Body of pancreas (tissue), 4 donors: ENCODE results near the gene TANC1. TPM values are rescaled to one million over a fixed set of nuclear protein-coding genes. Genes with fewer than 3 reads are reported as not detected.
A peak's percentile ranks its signal among the peaks of the same experiment; 100 is the strongest.

Experiments used
- ATAC-seq: fragments of 150-250 bp; one replicate; pipeline ENCODE4 v1.9.1; 2016
- DNase-seq, 4 donors: peaks; one replicate each; pipeline ENCODE4 v3.0.0-alpha.2; 2019
- H3K27ac ChIP-seq, 4 donors: fragments of 200-600 bp; sonication (generic); 1 replicate in 3 of 4; 2 replicates in 1 of 4; pipeline versions ENCODE4 v1.5.1 to v1.6.1; 2016 to 2019; ENCODE audit warnings: mild to moderate bottlenecking in 1 of 4, mixed read lengths in 1 of 4, moderate library complexity in 1 of 4
- H3K27me3 ChIP-seq, 2 donors: fragments of 200-600 bp; sonication (generic); one replicate each; pipeline ENCODE4 v1.6.0; 2016; ENCODE audit warnings: mild to moderate bottlenecking in 1 of 2
- H3K36me3 ChIP-seq, 2 donors: fragments of 200-600 bp; sonication (generic); replicated peaks in 1 of 2; 2 replicates each; pipeline ENCODE4 v1.5.1; 2016; ENCODE audit warnings: low read depth in 2 of 2; ENCODE audit not compliant: insufficient read depth in 1 of 2
- H3K4me1 ChIP-seq: fragments of 200-600 bp; sonication (generic); one replicate; pipeline ENCODE4 v1.6.0; 2016
- H3K4me3 ChIP-seq, 2 donors: fragments of 200-600 bp; sonication (generic); 1 replicate in 1 of 2; 2 replicates in 1 of 2; pipeline ENCODE4 v1.5.1; 2016 to 2019
- H3K9me3 ChIP-seq, 3 donors: fragments of 200-600 bp; sonication (generic); 1 replicate in 2 of 3; 2 replicates in 1 of 3; pipeline ENCODE4 v1.5.1; 2016
- CTCF ChIP-seq, 7 experiments: fragments of 450-650 bp in 4 of 7; fragments of 200-600 bp in 3 of 7; sonication (generic) in 3 of 7; IDR thresholded peaks; one replicate each; pipeline ENCODE4 v1.5.1; 2016 to 2019; ENCODE audit warnings: antibody characterized with exemption in 7 of 7
- POLR2A ChIP-seq, 3 donors: fragments of 450-650 bp; IDR thresholded peaks; one replicate each; pipeline ENCODE4 v1.6.1; 2016; ENCODE audit warnings: antibody characterized with exemption in 3 of 3, mild to moderate bottlenecking in 2 of 3
- WGBS, 2 donors: methylation state at CpG; one replicate each; pipeline ENCODE4 v1.1.5; 2017; 5-methylcytosine and 5-hydroxymethylcytosine counted together
- intact Hi-C: fragments of 100-400 bp; cut with DNase I; formaldehyde crosslinking; loops from one replicate; pipeline ENCODE4 v1.15.1; 2023
- total RNA-seq, 2 donors: library from RNA; depleted of rRNA; stranded (reverse); fragments of >200 nt; gene quantifications; one replicate each; pipeline ENCODE4 v1.1.0, GENCODE V29; 2016

TANC1 gene
- total RNA-seq, 2 donors from 2014 or later, result 23.1 to 23.3 TPM

- H3K9me3 ChIP-seq, result no peaks in the 10 kb centered on the region
- no peak for TF ChIP-seq CTCF (IDR thresholded peaks at IDR 0.05)
- no peak for TF ChIP-seq POLR2A (IDR thresholded peaks at IDR 0.05)
- no peaks in the 10 kb centered on the region for H3K27me3 ChIP-seq
- H3K27ac ChIP-seq, result peak overlapping the region; percentile 18 to 34 (median 24)
- H3K36me3 ChIP-seq, result no peaks in the 10 kb centered on the region
- ATAC-seq (no peak), DNase-seq (no peak)
- H3K4me3 ChIP-seq, result no peak overlapping the region
- peaks cover 25% of the 10 kb centered on the region for H3K4me1 ChIP-seq
- 53 to 57% methylated on average over 7 of the region's 7 CpGs for WGBS, 2 donors
- intact Hi-C loops, result no loop called here
These were observed 116.2 kb downstream of the TANC1 start for GRCh38 chr2:159084384-159085370.

- Histone ChIP-seq H3K36me3 (no peaks in the 10 kb centered on the region), H3K27ac (peak overlapping the region in 1 of 4 donors; percentile 40), H3K4me3 (no peak overlapping the region), H3K4me1 (peaks cover 41% of the 10 kb centered on the region), H3K27me3 (no peaks in the 10 kb centered on the region), H3K9me3 (no peaks in the 10 kb centered on the region)
- peak in 3 of 4 donors; percentile 21 to 45 (median 44) for DNase-seq
- whole genome bisulfite sequencing, 2 donors, result 60 to 78% methylated on average over 1 of the region's 1 CpG
- no peak for TF ChIP-seq CTCF (IDR thresholded peaks at IDR 0.05)
- TF ChIP-seq POLR2A (IDR thresholded peaks at IDR 0.05), result no peak
- intact Hi-C loops, result no loop called here
- ATAC-seq, result no peak
These were observed 117.9 kb downstream of the TANC1 start for GRCh38 chr2:159086342-159086741.

GRCh38 chr2:159086826-159087225 is 118.4 kb downstream of the TANC1 start:
- Histone ChIP-seq H3K27me3 (no peaks in the 10 kb centered on the region), H3K27ac (no peak overlapping the region), H3K4me1 (peaks cover 46% of the 10 kb centered on the region), H3K9me3 (no peaks in the 10 kb centered on the region), H3K36me3 (no peaks in the 10 kb centered on the region), H3K4me3 (no peak overlapping the region)
- no peak for ATAC-seq
- TF ChIP-seq POLR2A (IDR thresholded peaks at IDR 0.05), result no peak
- TF ChIP-seq CTCF (IDR thresholded peaks at IDR 0.05), result no peak
- no peak for DNase-seq
- intact Hi-C loops, result no loop called here
- 71 to 78% methylated on average over 4 of the region's 4 CpGs for WGBS, 2 donors

- intact Hi-C loops, result no loop called here
- no peak for TF ChIP-seq CTCF (IDR thresholded peaks at IDR 0.05)
- no peak for TF ChIP-seq POLR2A (IDR thresholded peaks at IDR 0.05)
- Histone ChIP-seq H3K27ac (no peak overlapping the region), H3K9me3 (no peaks in the 10 kb centered on the region), H3K4me3 (no peak overlapping the region), H3K4me1 (peaks cover 59% of the 10 kb centered on the region), H3K36me3 (no peaks in the 10 kb centered on the region), H3K27me3 (no peaks in the 10 kb centered on the region)
- WGBS, 2 donors, result 63 to 67% methylated on average over 1 of the region's 1 CpG
- DNase-seq (no peak), ATAC-seq (no peak)
These were observed 120.5 kb downstream of the TANC1 start for GRCh38 chr2:159088906-159089305.
